ENCODE results near the gene ARL6IP5. TPM values are rescaled to one million over a fixed set of nuclear protein-coding genes. Genes with fewer than 3 reads are reported as not detected.

Gene ARL6IP5, protein sequence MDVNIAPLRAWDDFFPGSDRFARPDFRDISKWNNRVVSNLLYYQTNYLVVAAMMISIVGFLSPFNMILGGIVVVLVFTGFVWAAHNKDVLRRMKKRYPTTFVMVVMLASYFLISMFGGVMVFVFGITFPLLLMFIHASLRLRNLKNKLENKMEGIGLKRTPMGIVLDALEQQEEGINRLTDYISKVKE
- total RNA-seq (2021; ENCODE audit: unreplicated experiment): 30.0 TPM
- 27.6 and 31.4 TPM in 2 replicates for polyA plus RNA-seq (2012)
- Bru-seq, nascent RNA: percentile 67 among the genes with signal in this experiment
- BruChase-seq, experiment 1, labeled RNA remaining after a 6-hour chase: percentile 87 among the genes with signal in this experiment
- percentile 71 among the genes with signal in this experiment for BruChase-seq, experiment 2, labeled RNA remaining after a 2-hour chase
- long read RNA-seq, transcript ARL6IP5-201 (3 exons, 2,101 nt): major isoform, 114 of 120 reads
- long read RNA-seq, partial matches to known transcripts: 0 of 120 reads
- long read RNA-seq, other reads (novel, unspliced or antisense): 5 of 120 reads

DNA sequence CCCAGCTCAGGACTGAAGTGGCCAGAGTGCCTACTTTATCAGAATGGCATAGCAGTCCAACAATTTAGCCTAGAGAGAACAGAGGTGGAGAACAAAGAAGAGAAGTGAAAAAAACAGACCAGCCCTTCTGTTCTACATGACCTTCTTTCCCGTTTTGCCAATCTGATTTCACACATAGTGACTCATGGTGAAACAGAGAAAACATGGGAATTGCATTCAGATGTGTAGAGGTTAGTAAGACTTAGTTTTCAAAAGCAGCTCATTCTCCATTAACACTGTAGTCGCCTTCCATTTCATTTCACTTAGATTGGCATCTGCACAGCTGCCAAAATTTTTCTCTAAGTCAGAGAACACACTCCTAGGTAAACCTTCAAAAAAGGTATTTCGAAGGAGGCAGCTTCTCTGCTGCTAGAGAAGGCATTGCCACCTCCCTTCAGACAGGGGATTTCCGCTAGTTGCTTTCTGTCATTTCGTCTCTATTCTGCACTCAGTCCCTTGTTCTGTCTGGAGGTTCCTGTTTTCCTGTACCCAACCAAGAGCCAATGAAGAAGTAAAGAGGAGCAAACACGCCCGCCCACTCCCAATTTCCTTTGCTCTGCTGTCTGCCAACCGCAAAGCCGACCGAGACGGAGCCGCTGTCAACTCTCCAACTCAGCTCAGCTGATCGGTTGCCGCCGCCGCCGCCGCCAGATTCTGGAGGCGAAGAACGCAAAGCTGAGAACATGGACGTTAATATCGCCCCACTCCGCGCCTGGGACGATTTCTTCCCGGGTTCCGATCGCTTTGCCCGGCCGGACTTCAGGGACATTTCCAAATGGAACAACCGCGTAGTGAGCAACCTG lies at the start of gene ARL6IP5:
Gene ARL6IP5 (plus strand): TSS at position 612 of the 842 bp plus-strand sequence. CDS start 111 bp downstream, at position 723.
- Histone ChIP-seq H3K4me1 (ENCODE audit: control insufficient read depth in 1 of 2, insufficient read depth in 2 of 2, low read length in 2 of 2) (peaks cover 35 to 76% of the 10 kb centered on the region in 2 experiments), H2AFZ (ENCODE audit: low read depth, low read length, poor library complexity, severe bottlenecking) (peak within 1 kb of the TSS; percentile 62), H3K9ac (ENCODE audit: low read length) (peak within 1 kb of the TSS; percentile 77), H4K20me1 (ENCODE audit: insufficient read depth) (no peaks in the 10 kb centered on the region), H3K9me3 (ENCODE audit: control insufficient read depth in 1 of 2, insufficient read depth in 1 of 2, low read depth in 1 of 2, low read length in 2 of 2) (no peaks in the 10 kb centered on the region), H3K9me2 (ENCODE audit: insufficient read depth) (no peaks in the 10 kb centered on the region), H3K27me3 (ENCODE audit: insufficient read depth, low read length) (no peaks in the 10 kb centered on the region), H3K4me2 (ENCODE audit: low read length) (peak within 1 kb of the TSS; percentile 85), H3K27ac (ENCODE audit: low read depth, low read length) (peak within 1 kb of the TSS; percentile 70), H3K36me3 (ENCODE audit: control insufficient read depth in 1 of 2, insufficient read depth in 2 of 2, low read length in 2 of 2) (no peaks in the 10 kb centered on the region), H3K4me3 (replicated peaks in 1 of 2; ENCODE audit: low read depth in 1 of 2, low read length in 2 of 2) (peak within 1 kb of the TSS; percentile 80 to 84), H3K79me2 (ENCODE audit: insufficient read depth, low read length) (peaks cover 40% of the 10 kb centered on the region)
- peak; percentile 87 for DNase-seq (ENCODE audit: low read depth, low spot score)
- CTCF ChIA-PET: interaction anchor here (0.6 kb wide), 1 partner anchor 101 kb away, joined by 3 read pairs; no protein-coding TSS in a partner anchor
- peak; percentile 68 for ATAC-seq
- RAD21 ChIA-PET (ENCODE audit: low non-redundant PET in 1 of 2, low total read pairs in 2 of 2, uncharacterized antibody in 2 of 2, unreplicated experiment in 2 of 2): no interaction called here
- intact Hi-C loops (cut with micrococcal nuclease): no loop called here
- POLR2A ChIA-PET: interaction anchor here (1.8 kb wide), 1 partner anchor 32 kb away, joined by 5 read pairs; no protein-coding TSS in a partner anchor
- BruUV-seq (replicated peaks): no TSS peak
- TF ChIP-seq CBX3 (IDR thresholded peaks at IDR 0.05; ENCODE audit: low read depth): peak; percentile 87
- TF ChIP-seq SP1 (IDR thresholded peaks at IDR 0.05; ENCODE audit: low read depth): peak; percentile 89
- TF ChIP-seq RAD21 (IDR thresholded peaks at IDR 0.05; ENCODE audit: low read depth): no peak
- TF ChIP-seq FOSL1 (IDR thresholded peaks at IDR 0.05; ENCODE audit: low read depth): peak; percentile 36
- TF ChIP-seq, protein P1, sequence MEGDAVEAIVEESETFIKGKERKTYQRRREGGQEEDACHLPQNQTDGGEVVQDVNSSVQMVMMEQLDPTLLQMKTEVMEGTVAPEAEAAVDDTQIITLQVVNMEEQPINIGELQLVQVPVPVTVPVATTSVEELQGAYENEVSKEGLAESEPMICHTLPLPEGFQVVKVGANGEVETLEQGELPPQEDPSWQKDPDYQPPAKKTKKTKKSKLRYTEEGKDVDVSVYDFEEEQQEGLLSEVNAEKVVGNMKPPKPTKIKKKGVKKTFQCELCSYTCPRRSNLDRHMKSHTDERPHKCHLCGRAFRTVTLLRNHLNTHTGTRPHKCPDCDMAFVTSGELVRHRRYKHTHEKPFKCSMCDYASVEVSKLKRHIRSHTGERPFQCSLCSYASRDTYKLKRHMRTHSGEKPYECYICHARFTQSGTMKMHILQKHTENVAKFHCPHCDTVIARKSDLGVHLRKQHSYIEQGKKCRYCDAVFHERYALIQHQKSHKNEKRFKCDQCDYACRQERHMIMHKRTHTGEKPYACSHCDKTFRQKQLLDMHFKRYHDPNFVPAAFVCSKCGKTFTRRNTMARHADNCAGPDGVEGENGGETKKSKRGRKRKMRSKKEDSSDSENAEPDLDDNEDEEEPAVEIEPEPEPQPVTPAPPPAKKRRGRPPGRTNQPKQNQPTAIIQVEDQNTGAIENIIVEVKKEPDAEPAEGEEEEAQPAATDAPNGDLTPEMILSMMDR (IDR thresholded peaks at IDR 0.05 in 2 of 3, conservative IDR thresholded peaks at IDR 0.05 in 1 of 3; ENCODE audit: borderline replicate concordance in 1 of 3, insufficient read depth in 1 of 3, low read depth in 2 of 3, low read length in 2 of 3): no peak
- peak; percentile 80 for TF ChIP-seq TCF7L2 (IDR thresholded peaks at IDR 0.05; ENCODE audit: borderline replicate concordance, extremely low read depth, insufficient read depth, insufficient read length)
- TF ChIP-seq CEBPB (IDR thresholded peaks at IDR 0.05; ENCODE audit: low read depth): peak; percentile 29; the same call in 1 of the 2 replicates
- TF ChIP-seq, protein P2, sequence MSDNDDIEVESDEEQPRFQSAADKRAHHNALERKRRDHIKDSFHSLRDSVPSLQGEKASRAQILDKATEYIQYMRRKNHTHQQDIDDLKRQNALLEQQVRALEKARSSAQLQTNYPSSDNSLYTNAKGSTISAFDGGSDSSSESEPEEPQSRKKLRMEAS (IDR thresholded peaks at IDR 0.05): peak; percentile 82
- peak; percentile 95 for TF ChIP-seq SIN3A (IDR thresholded peaks at IDR 0.05; ENCODE audit: low read depth)
- TF ChIP-seq ZFX (IDR thresholded peaks at IDR 0.05): no peak
- TF ChIP-seq EZH2 (IDR thresholded peaks at IDR 0.05): no peak
- peak; percentile 42; the same call in 1 of the 2 replicates for TF ChIP-seq JUND (IDR thresholded peaks at IDR 0.05)
- 0 out of 2 replicates have a peak, but pooled peaks have one; percentile 51 for TF ChIP-seq EGR1 (IDR thresholded peaks at IDR 0.05; ENCODE audit: low read depth)
- no peak for TF ChIP-seq ZNF274 (IDR thresholded peaks at IDR 0.05; ENCODE audit: low read depth, low read length)
- TF ChIP-seq, protein P3, sequence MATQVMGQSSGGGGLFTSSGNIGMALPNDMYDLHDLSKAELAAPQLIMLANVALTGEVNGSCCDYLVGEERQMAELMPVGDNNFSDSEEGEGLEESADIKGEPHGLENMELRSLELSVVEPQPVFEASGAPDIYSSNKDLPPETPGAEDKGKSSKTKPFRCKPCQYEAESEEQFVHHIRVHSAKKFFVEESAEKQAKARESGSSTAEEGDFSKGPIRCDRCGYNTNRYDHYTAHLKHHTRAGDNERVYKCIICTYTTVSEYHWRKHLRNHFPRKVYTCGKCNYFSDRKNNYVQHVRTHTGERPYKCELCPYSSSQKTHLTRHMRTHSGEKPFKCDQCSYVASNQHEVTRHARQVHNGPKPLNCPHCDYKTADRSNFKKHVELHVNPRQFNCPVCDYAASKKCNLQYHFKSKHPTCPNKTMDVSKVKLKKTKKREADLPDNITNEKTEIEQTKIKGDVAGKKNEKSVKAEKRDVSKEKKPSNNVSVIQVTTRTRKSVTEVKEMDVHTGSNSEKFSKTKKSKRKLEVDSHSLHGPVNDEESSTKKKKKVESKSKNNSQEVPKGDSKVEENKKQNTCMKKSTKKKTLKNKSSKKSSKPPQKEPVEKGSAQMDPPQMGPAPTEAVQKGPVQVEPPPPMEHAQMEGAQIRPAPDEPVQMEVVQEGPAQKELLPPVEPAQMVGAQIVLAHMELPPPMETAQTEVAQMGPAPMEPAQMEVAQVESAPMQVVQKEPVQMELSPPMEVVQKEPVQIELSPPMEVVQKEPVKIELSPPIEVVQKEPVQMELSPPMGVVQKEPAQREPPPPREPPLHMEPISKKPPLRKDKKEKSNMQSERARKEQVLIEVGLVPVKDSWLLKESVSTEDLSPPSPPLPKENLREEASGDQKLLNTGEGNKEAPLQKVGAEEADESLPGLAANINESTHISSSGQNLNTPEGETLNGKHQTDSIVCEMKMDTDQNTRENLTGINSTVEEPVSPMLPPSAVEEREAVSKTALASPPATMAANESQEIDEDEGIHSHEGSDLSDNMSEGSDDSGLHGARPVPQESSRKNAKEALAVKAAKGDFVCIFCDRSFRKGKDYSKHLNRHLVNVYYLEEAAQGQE (IDR thresholded peaks at IDR 0.05; ENCODE audit: low read depth): no peak
- TF ChIP-seq, protein P4, sequence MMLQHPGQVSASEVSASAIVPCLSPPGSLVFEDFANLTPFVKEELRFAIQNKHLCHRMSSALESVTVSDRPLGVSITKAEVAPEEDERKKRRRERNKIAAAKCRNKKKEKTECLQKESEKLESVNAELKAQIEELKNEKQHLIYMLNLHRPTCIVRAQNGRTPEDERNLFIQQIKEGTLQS (IDR thresholded peaks at IDR 0.05): no peak
- no peak for TF ChIP-seq SRF (IDR thresholded peaks at IDR 0.05; ENCODE audit: low read depth)
- no peak for TF ChIP-seq POLR2A (IDR thresholded peaks at IDR 0.05; ENCODE audit: borderline replicate concordance, extremely low read depth, insufficient read depth, insufficient read length)

Data from HCT116 (cell line).